ENCODE measurements around the gene PLEKHA7. TPM values are rescaled to one million over a fixed set of nuclear protein-coding genes. Genes with fewer than 3 reads are reported as not detected.

Gene PLEKHA7
- total and polyA plus RNA-seq, 8 donors: 14.9 to 29.9 (median 20.0) TPM

- intact Hi-C loops (cut with DNase I): no loop called here
- TF ChIP-seq, protein P1, sequence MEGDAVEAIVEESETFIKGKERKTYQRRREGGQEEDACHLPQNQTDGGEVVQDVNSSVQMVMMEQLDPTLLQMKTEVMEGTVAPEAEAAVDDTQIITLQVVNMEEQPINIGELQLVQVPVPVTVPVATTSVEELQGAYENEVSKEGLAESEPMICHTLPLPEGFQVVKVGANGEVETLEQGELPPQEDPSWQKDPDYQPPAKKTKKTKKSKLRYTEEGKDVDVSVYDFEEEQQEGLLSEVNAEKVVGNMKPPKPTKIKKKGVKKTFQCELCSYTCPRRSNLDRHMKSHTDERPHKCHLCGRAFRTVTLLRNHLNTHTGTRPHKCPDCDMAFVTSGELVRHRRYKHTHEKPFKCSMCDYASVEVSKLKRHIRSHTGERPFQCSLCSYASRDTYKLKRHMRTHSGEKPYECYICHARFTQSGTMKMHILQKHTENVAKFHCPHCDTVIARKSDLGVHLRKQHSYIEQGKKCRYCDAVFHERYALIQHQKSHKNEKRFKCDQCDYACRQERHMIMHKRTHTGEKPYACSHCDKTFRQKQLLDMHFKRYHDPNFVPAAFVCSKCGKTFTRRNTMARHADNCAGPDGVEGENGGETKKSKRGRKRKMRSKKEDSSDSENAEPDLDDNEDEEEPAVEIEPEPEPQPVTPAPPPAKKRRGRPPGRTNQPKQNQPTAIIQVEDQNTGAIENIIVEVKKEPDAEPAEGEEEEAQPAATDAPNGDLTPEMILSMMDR (IDR thresholded peaks at IDR 0.05): no peak
- ATAC-seq: no peak
- Histone ChIP-seq H3K4me3 (no peak overlapping the region), H3K27ac (no peak overlapping the region), H3K36me3 (peaks cover 0 to 7% (median 0%) of the 10 kb centered on the region in 3 donors), H3K4me1 (no peaks in the 10 kb centered on the region), H3K9me3 (no peaks in the 10 kb centered on the region), H3K27me3 (no peaks in the 10 kb centered on the region)
- WGBS, 2 donors: 84 to 86% methylated on average over 16 of the region's 16 CpGs
- no peak for FAIRE-seq
- no peak for DNase-seq
Observed at GRCh38 chr11:16775614-16776283, 238.5 kb downstream of the PLEKHA7 start.

DNA sequence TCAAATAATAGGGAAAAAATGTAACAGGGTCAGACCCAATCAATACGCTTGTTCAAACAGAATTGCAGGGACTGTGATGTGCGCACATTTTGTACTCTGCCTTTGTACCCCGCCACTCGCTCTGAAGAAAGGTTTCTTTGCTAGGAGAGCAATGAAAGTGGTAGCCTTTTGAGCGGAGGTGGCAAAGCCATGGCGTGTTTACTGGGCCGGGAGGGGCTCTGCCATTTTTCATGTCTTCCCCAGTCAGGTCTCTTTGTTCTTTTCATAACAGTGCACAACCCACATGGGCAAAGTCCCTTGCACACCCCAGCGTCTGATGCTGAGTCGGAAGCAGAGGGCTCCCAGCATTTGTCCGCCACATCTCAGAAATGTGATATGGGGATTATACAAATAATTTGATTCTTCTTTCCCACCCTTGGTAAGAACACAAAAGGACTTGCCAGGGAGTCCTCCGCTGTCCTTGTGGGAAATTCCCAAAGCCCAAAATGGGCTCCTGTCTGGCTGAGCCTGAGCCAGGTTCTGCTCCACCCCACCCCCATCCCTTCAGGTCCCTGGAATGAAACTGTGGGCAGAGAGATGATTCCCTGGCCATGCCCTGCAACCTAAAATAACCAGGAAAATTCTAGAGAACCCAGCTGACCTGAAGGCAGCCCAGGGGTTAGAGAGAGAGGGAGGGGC lies 239.1 kb downstream of the PLEKHA7 start:
- no peak overlapping the region for H3K27ac ChIP-seq
- 70 to 75% methylated on average over 11 of the region's 11 CpGs for WGBS, 2 donors
- no peaks in the 10 kb centered on the region for H3K9me3 ChIP-seq
- H3K4me1 ChIP-seq: no peaks in the 10 kb centered on the region
- intact Hi-C loops (cut with DNase I): no loop called here
- ATAC-seq (peak in 2 of 4 donors; percentile 44 to 60), DNase-seq (no peak), FAIRE-seq (no peak)
- TF ChIP-seq, protein P1 (IDR thresholded peaks at IDR 0.05): no peak
- H3K27me3 ChIP-seq: no peaks in the 10 kb centered on the region
- peaks cover 0 to 7% (median 0%) of the 10 kb centered on the region in 3 donors for H3K36me3 ChIP-seq
- H3K4me3 ChIP-seq: no peak overlapping the region

DNA sequence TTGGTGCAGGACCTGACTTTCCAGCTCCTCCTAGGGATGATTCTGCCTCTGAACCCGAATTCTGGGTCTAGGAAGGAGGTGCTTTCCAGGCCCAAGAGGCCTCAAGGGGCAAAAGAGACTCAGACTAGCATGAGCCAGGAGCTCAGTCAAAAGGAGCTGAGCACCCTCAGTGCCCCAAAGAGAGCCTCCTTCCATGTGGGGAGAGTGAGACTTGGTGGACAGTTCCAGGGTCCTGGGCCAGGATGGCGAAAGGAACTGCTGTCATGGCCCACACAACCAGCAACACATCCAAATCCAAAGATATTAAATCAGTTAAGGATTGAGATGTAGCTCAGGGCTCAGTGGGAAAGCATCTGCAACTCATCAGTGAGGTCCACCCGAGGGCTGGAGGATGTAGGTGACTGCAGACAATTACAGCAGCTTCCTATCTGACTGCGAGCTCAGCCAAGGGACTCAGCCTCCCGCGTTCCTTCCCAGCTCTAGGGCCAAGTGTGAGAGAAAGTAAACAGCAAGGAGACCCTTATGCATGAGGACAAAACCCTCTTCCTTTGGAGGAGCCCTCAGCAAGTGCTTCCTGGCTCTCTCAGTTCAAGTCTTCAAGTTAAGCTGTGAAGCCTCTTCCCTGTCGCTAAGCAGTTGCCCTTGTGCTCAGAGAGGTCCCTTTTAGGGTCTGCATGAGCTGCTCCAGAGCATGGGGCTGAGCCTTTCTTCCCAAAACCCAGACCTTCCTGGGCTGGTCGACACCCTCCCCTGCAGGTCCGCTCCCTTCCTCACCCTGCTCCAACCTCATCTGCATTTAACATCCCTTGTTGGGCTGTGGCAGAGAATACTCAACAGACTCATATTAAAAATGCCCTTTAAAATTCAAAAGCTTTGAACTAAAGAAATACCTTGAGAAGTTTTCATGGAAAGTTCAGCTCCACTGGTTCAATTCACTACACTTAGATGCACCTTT lies 240.0 kb downstream of the PLEKHA7 start:
- Histone ChIP-seq H3K36me3 (peaks cover 0 to 7% (median 0%) of the 10 kb centered on the region in 3 donors), H3K9me3 (no peaks in the 10 kb centered on the region), H3K27ac (no peak overlapping the region), H3K27me3 (no peaks in the 10 kb centered on the region), H3K4me3 (no peak overlapping the region), H3K4me1 (no peaks in the 10 kb centered on the region)
- DNase-seq (no peak), ATAC-seq (no peak), FAIRE-seq (no peak)
- TF ChIP-seq, protein P1 (IDR thresholded peaks at IDR 0.05): no peak
- WGBS, 2 donors: 80 to 81% methylated on average over 9 of the region's 9 CpGs
- intact Hi-C loops (cut with DNase I): no loop called here

- no peak overlapping the region for H3K4me3 ChIP-seq
- DNase-seq (no peak), FAIRE-seq (no peak), ATAC-seq (no peak)
- TF ChIP-seq, protein P1 (IDR thresholded peaks at IDR 0.05): no peak
- H3K27me3 ChIP-seq: no peaks in the 10 kb centered on the region
- H3K9me3 ChIP-seq: no peaks in the 10 kb centered on the region
- intact Hi-C loops (cut with DNase I): no loop called here
- no peaks in the 10 kb centered on the region for H3K4me1 ChIP-seq
- no peak overlapping the region for H3K27ac ChIP-seq
- WGBS, 2 donors: 94 to 96% methylated on average over 2 of the region's 2 CpGs
- H3K36me3 ChIP-seq: peaks cover 0 to 2% (median 0%) of the 10 kb centered on the region in 3 donors
Observed at GRCh38 chr11:16772141-16772512, 242.1 kb downstream of the PLEKHA7 start.
